GM12872 (cell line): ENCODE measurements around the gene PAGE1.

Experiments used
- CTCF ChIP-seq: IDR thresholded peaks from 3 replicates; pipeline ENCODE4 v1.5.1; 2011; ENCODE audit warnings: low read depth, mild to moderate bottlenecking, low read length, moderate library complexity; ENCODE audit not compliant: insufficient read depth

The PAGE1 gene

GRCh38 chrX:49695276-49696180, at the start of gene PAGE1:
PAGE1 (minus strand) TSS chrX:49695984; CDS start chrX:49694770, 1,214 bp downstream.
- no peak for TF ChIP-seq CTCF

GRCh38 chrX:49727847-49728246, 32.1 kb upstream of the PAGE1 start:
- TF ChIP-seq CTCF = no peak

- no peak for TF ChIP-seq CTCF
Measured at GRCh38 chrX:49726966-49727365, 31.2 kb upstream of the PAGE1 start.

GRCh38 chrX:49725923-49726904, 30.4 kb upstream of the PAGE1 start:
- no peak for TF ChIP-seq CTCF

- TF ChIP-seq CTCF = no peak
Measured at GRCh38 chrX:49725401-49725800, 29.6 kb upstream of the PAGE1 start.

GRCh38 chrX:49712577-49712976, 16.8 kb upstream of the PAGE1 start:
- no peak for TF ChIP-seq CTCF

- no peak for TF ChIP-seq CTCF
Measured at GRCh38 chrX:49710744-49711319, 15.0 kb upstream of the PAGE1 start.
